Activated T-helper 2 cell treated with anti-CD3 and anti-CD28 coated beads, Interferon-gamma antibody, Interleukin-2, Interleukin-4, amounts not matched to agents 10 μg/mL and 5 μg/mL and 100 μg/mL, durations not matched to agents 14 hours and 24 hours and 36 hours (primary cell): ENCODE results near the gene EPB41L4B. TPM values are rescaled to one million over a fixed set of nuclear protein-coding genes. Genes with fewer than 3 reads are reported as not detected.
"Not testable (repeated sequence)": the region's sequence is repeated elsewhere in the genome, so short reads cannot be mapped to it uniquely, and the experiment has no call there.

Experiments used
- DNase-seq: peaks from one replicate; pipeline ENCODE4 v3.0.0; 2021; ENCODE audit warnings: low spot score
- H3K27ac Mint-ChIP-seq: one replicate; pipeline ENCODE4 v1.8.0; 2021; ENCODE audit warnings: mixed read lengths
- H3K27me3 Mint-ChIP-seq: one replicate; pipeline ENCODE4 v1.8.0; 2021; ENCODE audit warnings: low read depth, mixed read lengths
- H3K36me3 Mint-ChIP-seq: one replicate; pipeline ENCODE4 v1.8.0; 2021; ENCODE audit warnings: low read depth, mixed read lengths
- H3K4me1 Mint-ChIP-seq: one replicate; pipeline ENCODE4 v1.8.0; 2021; ENCODE audit warnings: low read depth, mixed read lengths
- H3K4me3 Mint-ChIP-seq: one replicate; pipeline ENCODE4 v1.8.0; 2021; ENCODE audit warnings: low read depth, mild to moderate bottlenecking, moderate library complexity, mixed read lengths
- H3K9me3 Mint-ChIP-seq: one replicate; pipeline ENCODE4 v1.8.0; 2021; ENCODE audit warnings: mixed read lengths
- intact Hi-C: fragments of 100-400 bp; cut with micrococcal nuclease; formaldehyde crosslinking; loops from one replicate; pipeline ENCODE4 v1.15.1; 2023
- total RNA-seq: library from RNA; stranded (reverse); gene quantifications from 2 replicates; pipeline ENCODE4 v1.2.3, GENCODE V29; 2022

The EPB41L4B gene
- total RNA-seq, 1 donor from 2014 or later: 1.6 TPM

DNA sequence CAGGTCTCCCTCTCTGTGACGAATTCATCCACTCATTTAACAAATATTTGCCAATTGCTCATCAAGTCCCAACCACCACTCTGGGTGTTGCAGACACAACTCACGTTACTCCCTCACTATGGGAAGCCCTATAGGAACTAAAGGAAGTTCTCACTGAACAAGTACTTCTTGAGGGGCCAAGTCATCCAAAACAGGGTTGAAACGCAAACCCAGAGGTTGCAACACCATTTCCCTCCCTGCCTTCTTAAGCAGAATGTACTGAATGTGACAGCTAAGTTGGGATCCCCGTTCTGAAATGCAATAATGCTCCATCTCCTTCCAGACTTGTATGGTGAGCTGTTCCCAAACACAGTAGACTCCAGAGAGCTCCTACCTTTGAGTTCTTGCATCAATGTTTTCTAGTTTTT lies 34.3 kb downstream of the EPB41L4B start:
- H3K27me3 Mint-ChIP-seq: peaks cover 4% of the 10 kb centered on the region
- no peak for DNase-seq
- intact Hi-C loops: no loop called here
- H3K4me3 Mint-ChIP-seq: no peak overlapping the region
- H3K4me1 Mint-ChIP-seq: no peaks in the 10 kb centered on the region
- H3K9me3 Mint-ChIP-seq: no peaks in the 10 kb centered on the region
- no peaks in the 10 kb centered on the region for H3K36me3 Mint-ChIP-seq
- no peak overlapping the region for H3K27ac Mint-ChIP-seq

DNA sequence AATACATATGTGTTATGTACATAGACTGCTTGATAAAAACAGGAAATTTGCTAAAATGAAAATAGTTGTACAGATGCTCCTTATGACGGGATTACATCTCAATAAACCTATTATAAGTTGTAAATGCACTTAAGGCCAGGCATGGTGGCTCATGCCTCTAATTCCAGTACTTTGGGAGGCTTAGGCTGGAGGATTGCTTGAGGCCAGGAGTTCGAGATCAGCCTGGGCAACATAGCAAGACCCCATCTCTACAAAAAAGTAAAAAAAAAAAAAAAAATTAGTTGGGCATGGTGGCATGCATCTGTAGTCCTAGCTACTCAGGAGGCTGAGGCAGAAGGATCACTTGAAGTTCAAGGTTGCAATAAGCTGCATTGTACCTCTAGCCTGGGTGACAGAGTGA lies 37.2 kb downstream of the EPB41L4B start:
- not testable (repeated sequence) for H3K36me3 Mint-ChIP-seq

DNA sequence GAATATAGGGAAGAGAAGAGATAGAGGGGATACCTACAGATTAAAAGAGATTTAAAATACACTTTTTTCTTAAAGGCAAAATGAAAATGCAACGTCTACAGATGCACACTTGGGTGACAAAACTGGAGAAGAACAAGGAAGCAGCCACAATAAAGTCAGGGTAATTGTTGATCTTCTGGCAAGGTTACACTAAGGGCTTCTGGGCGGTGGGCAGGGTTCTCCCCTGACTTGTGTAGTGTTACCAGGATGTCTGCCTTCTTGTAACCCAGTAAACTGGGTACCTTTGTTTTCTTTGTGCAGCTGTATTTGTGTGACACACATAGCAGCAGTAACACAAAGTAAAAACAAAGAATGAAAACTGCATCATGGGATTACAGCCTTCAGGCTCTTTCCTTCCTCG lies 37.8 kb downstream of the EPB41L4B start:
- Mint-ChIP-seq H3K9me3 (no peaks in the 10 kb centered on the region), H3K36me3 (no peaks in the 10 kb centered on the region), H3K27ac (no peak overlapping the region), H3K27me3 (peaks cover 4% of the 10 kb centered on the region), H3K4me1 (no peaks in the 10 kb centered on the region), H3K4me3 (no peak overlapping the region)
- intact Hi-C loops: no loop called here
- DNase-seq: no peak

More for the DNA sequence above, 37.2 kb downstream of the EPB41L4B start:
- intact Hi-C loops, H3K4me3 Mint-ChIP-seq, H3K27ac Mint-ChIP-seq, H3K4me1 Mint-ChIP-seq, DNase-seq, H3K27me3 Mint-ChIP-seq, H3K9me3 Mint-ChIP-seq: not testable (repeated sequence)

- intact Hi-C loops: no loop called here
- DNase-seq: no peak
- Mint-ChIP-seq H3K36me3 (no peaks in the 10 kb centered on the region), H3K27me3 (peaks cover 4% of the 10 kb centered on the region), H3K4me1 (no peaks in the 10 kb centered on the region), H3K4me3 (no peak overlapping the region), H3K9me3 (no peaks in the 10 kb centered on the region), H3K27ac (no peak overlapping the region)
These were observed 38.6 kb downstream of the EPB41L4B start for GRCh38 chr9:109282302-109282701.

- H3K9me3 Mint-ChIP-seq: no peaks in the 10 kb centered on the region
- no peak overlapping the region for H3K27ac Mint-ChIP-seq
- peaks cover 4% of the 10 kb centered on the region for H3K27me3 Mint-ChIP-seq
- no peak overlapping the region for H3K4me3 Mint-ChIP-seq
- intact Hi-C loops: no loop called here
- DNase-seq: no peak
- no peaks in the 10 kb centered on the region for H3K4me1 Mint-ChIP-seq
- no peaks in the 10 kb centered on the region for H3K36me3 Mint-ChIP-seq
These were observed 39.3 kb downstream of the EPB41L4B start for GRCh38 chr9:109281518-109281917.

- intact Hi-C loops: no loop called here
- no peak overlapping the region for H3K4me3 Mint-ChIP-seq
- H3K9me3 Mint-ChIP-seq: no peaks in the 10 kb centered on the region
- no peak for DNase-seq
- no peaks in the 10 kb centered on the region for H3K4me1 Mint-ChIP-seq
- H3K27me3 Mint-ChIP-seq: peaks cover 7% of the 10 kb centered on the region
- no peak overlapping the region for H3K27ac Mint-ChIP-seq
- no peaks in the 10 kb centered on the region for H3K36me3 Mint-ChIP-seq
These were observed 42.0 kb downstream of the EPB41L4B start for GRCh38 chr9:109278848-109279247.

DNA sequence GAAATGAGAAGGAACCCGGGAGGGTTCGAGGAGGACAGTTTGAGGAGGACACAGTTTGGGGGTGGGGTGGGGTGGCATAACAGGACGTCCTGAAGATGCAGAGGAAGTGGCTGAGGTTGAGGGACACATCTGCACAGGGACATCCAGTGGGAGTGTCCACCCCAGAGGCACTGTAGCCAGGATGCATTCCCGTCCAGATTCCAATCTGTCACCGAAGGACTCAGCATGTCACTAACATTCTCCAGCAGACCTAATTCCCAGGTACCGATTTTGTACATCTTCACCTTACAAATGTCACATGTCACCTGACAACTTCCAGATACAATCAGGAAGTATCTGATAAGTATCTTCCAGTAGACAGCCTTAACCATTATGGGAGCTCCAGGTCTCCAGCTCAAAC lies 42.6 kb downstream of the EPB41L4B start:
- Mint-ChIP-seq H3K4me3 (no peak overlapping the region), H3K4me1 (no peaks in the 10 kb centered on the region), H3K27ac (no peak overlapping the region), H3K36me3 (no peaks in the 10 kb centered on the region), H3K27me3 (peaks cover 10% of the 10 kb centered on the region), H3K9me3 (no peaks in the 10 kb centered on the region)
- no peak for DNase-seq
- intact Hi-C loops: no loop called here

GRCh38 chr9:109277451-109277850 lies 43.4 kb downstream of the EPB41L4B start:
- no peak overlapping the region for H3K27ac Mint-ChIP-seq
- no peak overlapping the region for H3K4me3 Mint-ChIP-seq
- no peaks in the 10 kb centered on the region for H3K9me3 Mint-ChIP-seq
- H3K27me3 Mint-ChIP-seq: peaks cover 10% of the 10 kb centered on the region
- intact Hi-C loops: no loop called here
- DNase-seq: no peak
- H3K36me3 Mint-ChIP-seq: no peaks in the 10 kb centered on the region
- no peaks in the 10 kb centered on the region for H3K4me1 Mint-ChIP-seq

DNA sequence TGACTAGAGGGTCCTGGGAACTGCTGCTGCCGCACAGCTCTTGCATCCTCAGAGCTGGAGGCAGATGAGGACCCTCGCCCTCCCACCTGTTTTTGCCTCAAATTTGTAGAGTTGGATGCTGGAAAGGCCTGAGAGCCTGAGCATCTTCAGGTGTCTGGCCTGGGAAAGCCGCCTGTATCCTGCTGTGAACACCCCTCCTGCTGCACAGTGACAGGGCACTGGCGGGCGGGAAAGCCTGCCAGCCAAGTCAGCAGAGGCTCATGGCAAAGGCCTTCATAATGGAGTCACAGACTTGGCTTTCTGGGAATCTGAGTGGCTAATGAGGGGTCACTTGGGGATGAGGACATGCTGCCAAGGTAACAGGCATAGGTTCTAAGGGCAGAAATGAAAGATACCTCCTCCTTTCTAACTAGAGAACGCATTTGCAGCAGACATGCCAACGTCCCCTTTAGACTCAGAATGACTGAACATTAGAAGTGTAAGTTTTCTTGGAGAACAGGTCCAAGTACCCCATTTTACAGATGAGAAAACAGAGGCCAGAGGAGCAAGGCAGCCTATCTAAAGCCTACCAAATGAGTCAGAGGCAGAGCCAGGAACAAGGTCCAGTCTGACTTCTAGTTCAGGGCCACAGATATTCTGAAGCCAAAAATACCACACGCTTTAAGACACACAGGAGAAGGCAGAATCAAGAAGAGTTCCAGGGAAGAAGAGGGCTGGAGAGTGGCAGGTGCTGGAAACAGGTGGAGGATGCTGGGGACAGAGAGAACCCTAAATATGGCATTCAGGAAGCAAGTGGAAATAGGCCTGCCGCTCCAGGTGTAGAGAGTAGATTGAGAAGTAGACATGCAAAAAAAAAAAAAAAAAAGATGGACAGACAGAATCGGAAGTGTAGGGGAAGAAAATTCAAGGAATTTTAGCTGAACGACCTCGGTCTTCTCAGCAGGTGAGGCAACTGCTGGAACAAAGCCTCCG lies 44.1 kb downstream of the EPB41L4B start:
- DNase-seq: no peak
- no peak overlapping the region for H3K27ac Mint-ChIP-seq
- H3K36me3 Mint-ChIP-seq: no peaks in the 10 kb centered on the region
- H3K4me3 Mint-ChIP-seq: no peak overlapping the region
- intact Hi-C loops: no loop called here
- H3K27me3 Mint-ChIP-seq: peaks cover 10% of the 10 kb centered on the region
- H3K9me3 Mint-ChIP-seq: no peaks in the 10 kb centered on the region
- H3K4me1 Mint-ChIP-seq: no peaks in the 10 kb centered on the region

DNA sequence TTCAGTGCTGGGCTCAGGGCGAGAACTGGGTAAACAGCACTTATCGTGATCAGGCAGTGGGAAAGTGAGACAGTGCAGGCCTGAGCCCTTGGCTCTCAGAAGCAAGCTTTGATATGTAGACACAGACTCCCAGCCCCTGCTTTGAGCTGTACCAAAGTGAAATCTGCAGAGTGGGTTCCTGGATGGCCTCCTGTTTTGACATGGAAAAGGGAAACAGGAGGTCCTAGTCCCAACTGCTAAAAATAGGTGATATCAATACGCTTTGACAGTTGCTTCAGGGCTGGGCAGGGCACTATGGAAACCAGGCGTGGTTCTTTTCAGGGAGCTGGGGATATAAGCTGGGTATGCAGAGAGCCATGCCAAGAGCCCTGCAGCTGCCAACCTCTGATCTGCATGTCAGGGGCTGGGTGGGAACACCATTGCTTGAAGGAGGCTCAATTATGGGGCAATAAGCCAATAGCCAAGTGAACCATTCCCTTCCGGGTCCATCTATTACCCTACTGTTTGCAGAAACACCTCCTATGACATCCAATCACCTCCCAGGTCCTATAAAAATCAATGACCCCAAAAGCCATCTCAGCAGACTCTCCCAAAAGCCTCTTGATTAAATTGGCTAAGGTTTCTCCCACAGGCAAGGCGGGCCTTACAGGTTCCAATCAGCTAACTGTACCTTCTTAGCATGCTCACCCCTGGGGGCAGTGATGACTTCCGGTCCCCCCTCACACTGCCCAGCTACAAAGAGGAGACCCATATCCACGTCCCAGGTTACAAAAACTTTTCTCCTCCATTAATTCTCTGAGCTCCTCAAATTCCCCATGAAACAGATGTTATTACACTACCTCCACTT lies 45.8 kb downstream of the EPB41L4B start:
- Mint-ChIP-seq H3K4me1 (no peaks in the 10 kb centered on the region), H3K27ac (no peak overlapping the region), H3K36me3 (no peaks in the 10 kb centered on the region), H3K27me3 (peaks cover 12% of the 10 kb centered on the region), H3K9me3 (no peaks in the 10 kb centered on the region), H3K4me3 (no peak overlapping the region)
- intact Hi-C loops: no loop called here
- no peak for DNase-seq

GRCh38 chr9:109273869-109274268 lies 47.0 kb downstream of the EPB41L4B start:
- no peak for DNase-seq
- Mint-ChIP-seq H3K4me1 (no peaks in the 10 kb centered on the region), H3K27me3 (peaks cover 12% of the 10 kb centered on the region), H3K36me3 (no peaks in the 10 kb centered on the region), H3K4me3 (no peak overlapping the region), H3K27ac (no peak overlapping the region), H3K9me3 (no peaks in the 10 kb centered on the region)
- intact Hi-C loops: no loop called here

DNA sequence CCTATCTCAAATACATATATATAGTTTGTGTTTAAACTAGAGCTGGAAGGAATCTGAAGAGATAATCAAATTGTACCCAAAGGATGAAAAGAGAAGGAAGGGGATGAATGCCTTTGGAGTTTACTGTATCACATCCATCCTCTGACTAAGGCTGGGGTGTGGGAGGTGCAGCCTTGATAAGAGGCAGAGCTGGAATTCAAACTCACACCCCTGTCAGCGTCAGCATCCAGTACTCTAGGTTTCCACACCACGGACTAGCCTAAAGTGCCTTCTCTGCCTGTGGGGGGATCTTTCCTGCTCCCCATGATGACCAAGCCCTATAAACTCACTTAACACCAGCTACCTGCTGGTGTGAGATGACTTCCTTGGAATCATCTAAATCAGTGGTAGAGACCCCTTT lies 48.1 kb downstream of the EPB41L4B start:
- H3K27ac Mint-ChIP-seq: no peak overlapping the region
- no peaks in the 10 kb centered on the region for H3K36me3 Mint-ChIP-seq
- no peak overlapping the region for H3K4me3 Mint-ChIP-seq
- H3K4me1 Mint-ChIP-seq: no peaks in the 10 kb centered on the region
- no peak for DNase-seq
- H3K27me3 Mint-ChIP-seq: peaks cover 12% of the 10 kb centered on the region
- no peaks in the 10 kb centered on the region for H3K9me3 Mint-ChIP-seq
- intact Hi-C loops: no loop called here

DNA sequence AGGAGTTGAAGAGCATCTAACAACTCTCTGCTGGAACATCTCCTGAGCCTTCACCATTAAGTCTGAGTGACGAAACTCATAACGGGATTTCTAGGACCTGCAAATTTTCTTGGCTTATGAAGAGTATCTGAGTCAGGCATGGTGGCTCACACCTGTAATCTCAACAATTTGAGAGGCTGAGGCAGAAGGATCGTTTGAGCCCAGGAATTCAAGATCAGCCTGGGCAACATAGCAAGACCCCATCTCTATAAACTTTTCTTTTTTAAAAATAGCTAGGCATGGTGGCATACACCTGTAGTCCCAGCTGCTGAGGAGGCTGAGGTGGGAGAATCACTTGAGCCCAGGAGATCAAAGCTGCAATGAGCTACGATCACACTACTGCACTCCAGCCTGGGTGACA lies 48.8 kb downstream of the EPB41L4B start:
- H3K27me3 Mint-ChIP-seq: peaks cover 11% of the 10 kb centered on the region
- H3K4me1 Mint-ChIP-seq: no peaks in the 10 kb centered on the region
- H3K27ac Mint-ChIP-seq: no peak overlapping the region
- no peak overlapping the region for H3K4me3 Mint-ChIP-seq
- no peaks in the 10 kb centered on the region for H3K9me3 Mint-ChIP-seq
- no peak for DNase-seq
- no peaks in the 10 kb centered on the region for H3K36me3 Mint-ChIP-seq
- intact Hi-C loops: no loop called here
